Gastroesophageal sphincter (tissue), 3 donors: ENCODE results near the gene SLFN5.

Experiments used
- EP300 ChIP-seq: sonication (generic); formaldehyde crosslinking; IDR thresholded peaks from one replicate; pipeline ENCODE4 v1.6.1; 2017; ENCODE audit warnings: antibody characterized with exemption, mild to moderate bottlenecking
- POLR2A ChIP-seq, 2 donors: fragments of 450-650 bp; IDR thresholded peaks; one replicate each; pipeline ENCODE4 v1.6.1; 2017; ENCODE audit warnings: antibody characterized with exemption in 2 of 2, mild to moderate bottlenecking in 2 of 2, moderate library complexity in 1 of 2
- TF ChIP-seq, protein P1 (sequence below), 4 experiments: fragments of 200-600 bp in 2 of 4; fragments of 450-650 bp in 2 of 4; sonication (generic) in 1 of 4; IDR thresholded peaks; one replicate each; pipeline ENCODE4 v1.5.1; 2017 to 2019; ENCODE audit warnings: antibody characterized with exemption in 4 of 4, mild to moderate bottlenecking in 2 of 4, moderate library complexity in 2 of 4

DNA sequence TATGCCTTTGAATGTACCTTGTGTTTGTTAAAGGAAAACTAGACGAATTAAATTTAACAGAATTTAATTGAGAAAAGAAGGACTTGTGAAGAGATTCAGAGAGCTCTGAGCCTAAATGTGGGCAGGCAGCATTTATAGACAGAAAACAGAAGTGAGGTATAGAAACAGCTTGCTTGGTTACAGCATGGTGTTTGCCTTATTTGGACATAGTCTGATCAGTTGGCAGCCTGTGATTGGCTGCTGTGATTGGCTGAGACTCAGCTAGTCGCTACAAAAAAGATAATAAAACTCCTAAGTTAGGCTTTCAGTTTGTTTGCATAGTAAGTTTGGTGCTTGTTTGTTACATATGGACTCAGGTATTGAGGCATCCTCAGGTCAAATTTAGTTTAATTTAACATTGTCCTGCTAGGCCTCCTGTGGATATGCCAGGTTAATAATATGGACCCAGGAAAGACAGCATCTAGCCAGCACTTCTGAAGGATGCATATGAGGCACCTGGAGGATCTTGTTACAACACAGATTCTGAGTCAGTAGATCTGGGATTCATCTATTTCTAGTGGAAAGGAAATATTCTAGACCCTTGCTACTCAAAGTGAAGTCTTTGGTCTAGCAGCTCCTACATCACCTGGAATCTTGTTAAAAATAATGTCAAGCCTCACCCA, 43.4 kb downstream of the SLFN5 start:
- TF ChIP-seq, protein P1, sequence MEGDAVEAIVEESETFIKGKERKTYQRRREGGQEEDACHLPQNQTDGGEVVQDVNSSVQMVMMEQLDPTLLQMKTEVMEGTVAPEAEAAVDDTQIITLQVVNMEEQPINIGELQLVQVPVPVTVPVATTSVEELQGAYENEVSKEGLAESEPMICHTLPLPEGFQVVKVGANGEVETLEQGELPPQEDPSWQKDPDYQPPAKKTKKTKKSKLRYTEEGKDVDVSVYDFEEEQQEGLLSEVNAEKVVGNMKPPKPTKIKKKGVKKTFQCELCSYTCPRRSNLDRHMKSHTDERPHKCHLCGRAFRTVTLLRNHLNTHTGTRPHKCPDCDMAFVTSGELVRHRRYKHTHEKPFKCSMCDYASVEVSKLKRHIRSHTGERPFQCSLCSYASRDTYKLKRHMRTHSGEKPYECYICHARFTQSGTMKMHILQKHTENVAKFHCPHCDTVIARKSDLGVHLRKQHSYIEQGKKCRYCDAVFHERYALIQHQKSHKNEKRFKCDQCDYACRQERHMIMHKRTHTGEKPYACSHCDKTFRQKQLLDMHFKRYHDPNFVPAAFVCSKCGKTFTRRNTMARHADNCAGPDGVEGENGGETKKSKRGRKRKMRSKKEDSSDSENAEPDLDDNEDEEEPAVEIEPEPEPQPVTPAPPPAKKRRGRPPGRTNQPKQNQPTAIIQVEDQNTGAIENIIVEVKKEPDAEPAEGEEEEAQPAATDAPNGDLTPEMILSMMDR (IDR thresholded peaks at IDR 0.05), result no peak
- TF ChIP-seq POLR2A (IDR thresholded peaks at IDR 0.05) (no peak), EP300 (no peak)
